CD4-positive, alpha-beta T cell (primary cell): ENCODE data around the gene TEX13A. TPM values are rescaled to one million over a fixed set of nuclear protein-coding genes. Genes with fewer than 3 reads are reported as not detected.

Experiments used
- ATAC-seq: fragments of 200-7000 bp; cut with Tn5 transposase; one replicate; pipeline ENCODE4 v1.10.0; 2022; ENCODE audit warnings: mild to moderate bottlenecking; ENCODE audit not compliant: poor library complexity
- CTCF ChIA-PET: fragments of 350-600 bp; sonication (Branson Sonifier 250); formaldehyde crosslinking; loops from one replicate; lab custom pipeline; 2021; ENCODE audit warnings: antibody characterized with exemption, inconsistent platforms; lab: Charles Lee
- POLR2A ChIA-PET: fragments of 350-600 bp; sonication (Branson Sonifier 250); formaldehyde crosslinking; loops from one replicate; lab custom pipeline; 2021; ENCODE audit warnings: antibody characterized with exemption, inconsistent platforms; lab: Charles Lee
- DNase-seq, 14 experiments: peaks; one replicate each; pipeline ENCODE4 v3.0.0-alpha.2; 2013 to 2020; ENCODE audit warnings: mixed read lengths in 2 of 14
- H3K27ac ChIP-seq, 2 donors: one replicate each; pipeline versions ENCODE4 v1.5.1 to v1.7.0; 2013; ENCODE audit warnings: low read length in 2 of 2, low read depth in 1 of 2, mild to moderate bottlenecking in 1 of 2
- H3K27me3 ChIP-seq, 2 experiments: 1 replicate in 1 of 2; 2 replicates in 1 of 2; pipeline versions ENCODE4 v1.6.1 to v1.7.0; 2013; ENCODE audit warnings: low read length in 2 of 2, control low read depth in 1 of 2, mild to moderate bottlenecking in 1 of 2, moderate library complexity in 1 of 2; ENCODE audit not compliant: insufficient read depth in 2 of 2, control insufficient read depth in 1 of 2
- H3K36me3 ChIP-seq: one replicate; pipeline ENCODE4 v1.6.1; 2013; ENCODE audit warnings: low read length, control low read depth; ENCODE audit not compliant: insufficient read depth
- H3K4me1 ChIP-seq: one replicate; pipeline ENCODE4 v1.6.1; 2013; ENCODE audit warnings: low read length, control low read depth; ENCODE audit not compliant: insufficient read depth
- H3K4me3 ChIP-seq: one replicate; pipeline ENCODE4 v1.5.1; 2013; ENCODE audit warnings: mild to moderate bottlenecking, low read length, moderate library complexity
- H3K9me3 ChIP-seq, 2 experiments: 1 replicate in 1 of 2; 2 replicates in 1 of 2; pipeline versions ENCODE4 v1.6.1 to v1.7.0; 2013; ENCODE audit warnings: low read length in 2 of 2, mild to moderate bottlenecking in 2 of 2, control low read depth in 1 of 2, moderate library complexity in 1 of 2; ENCODE audit not compliant: control insufficient read depth in 1 of 2, insufficient read depth in 1 of 2
- H3K27ac Mint-ChIP-seq: one replicate; pipeline ENCODE4 v1.8.0; 2020; ENCODE audit warnings: mixed read lengths
- H3K27me3 Mint-ChIP-seq: one replicate; pipeline ENCODE4 v1.8.0; 2021; ENCODE audit warnings: mixed read lengths
- H3K36me3 Mint-ChIP-seq: one replicate; pipeline ENCODE4 v1.8.0; 2021; ENCODE audit warnings: low read depth, mixed read lengths
- H3K4me1 Mint-ChIP-seq: one replicate; pipeline ENCODE4 v1.8.0; 2021; ENCODE audit warnings: low read depth, mixed read lengths
- H3K4me3 Mint-ChIP-seq: one replicate; pipeline ENCODE4 v1.8.0; 2020; ENCODE audit warnings: mild to moderate bottlenecking, mixed read lengths
- H3K9me3 Mint-ChIP-seq: one replicate; pipeline ENCODE4 v1.8.0; 2020; ENCODE audit warnings: mixed read lengths
- intact Hi-C, 2 experiments: fragments of 100-400 bp; cut with DNase I in 1 of 2; cut with micrococcal nuclease in 1 of 2; formaldehyde crosslinking; loops; one replicate each; pipeline versions ENCODE4 v1.15.1 to v1.9.0; 2023 to 2025; cut with DNase I, micrococcal nuclease
- total RNA-seq, 174 experiments: library from RNA in 2 of 174; stranded (reverse) in 2 of 174; gene quantifications; one replicate each; pipeline ENCODE4 v1.2.3 and lab custom pipeline; 2021 to 2026
- TF ChIP-seq, protein P1 (sequence below): fragments of 200-600 bp; IDR thresholded peaks from one replicate; pipeline ENCODE4 v1.8.0; 2022; ENCODE audit warnings: antibody characterized with exemption, mild to moderate bottlenecking

The TEX13A gene
- total RNA-seq, 2 experiments from 2014 or later: not detected

DNA sequence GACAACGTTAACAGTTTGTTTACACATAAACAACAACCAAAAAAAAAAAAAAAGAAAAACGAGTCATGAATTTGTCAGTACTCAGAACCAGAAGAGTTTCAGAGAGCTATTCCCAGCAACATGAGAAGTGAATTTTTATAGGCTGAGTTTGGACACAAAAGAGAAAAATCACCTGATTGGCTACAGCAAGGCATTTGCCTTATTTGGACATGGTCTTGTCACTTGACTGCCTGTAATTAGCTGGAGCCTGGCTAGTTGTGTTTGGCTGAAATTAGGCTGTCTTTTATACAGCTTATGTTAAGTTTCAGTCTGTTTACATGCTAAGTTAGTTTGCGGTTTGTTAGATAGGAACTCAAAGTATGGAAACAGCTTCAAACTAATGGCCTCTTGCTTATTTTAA lies 880 bp upstream of the TEX13A start:
- no peaks in the 10 kb centered on the region for H3K4me1 Mint-ChIP-seq
- H3K9me3 Mint-ChIP-seq: no peaks in the 10 kb centered on the region
- H3K27ac ChIP-seq: no peak overlapping the region
- no peaks in the 10 kb centered on the region for H3K4me1 ChIP-seq
- ChIA-PET CTCF (no interaction called here), POLR2A (no interaction called here)
- H3K4me3 ChIP-seq: no peak overlapping the region
- H3K27me3 ChIP-seq: no peaks in the 10 kb centered on the region
- H3K27me3 Mint-ChIP-seq: no peaks in the 10 kb centered on the region
- H3K9me3 ChIP-seq: peaks cover 0 to 13% of the 10 kb centered on the region in 2 experiments
- H3K36me3 Mint-ChIP-seq: no peaks in the 10 kb centered on the region
- H3K4me3 Mint-ChIP-seq: no peak overlapping the region
- no peak for ATAC-seq
- no peaks in the 10 kb centered on the region for H3K36me3 ChIP-seq
- TF ChIP-seq, protein P1, sequence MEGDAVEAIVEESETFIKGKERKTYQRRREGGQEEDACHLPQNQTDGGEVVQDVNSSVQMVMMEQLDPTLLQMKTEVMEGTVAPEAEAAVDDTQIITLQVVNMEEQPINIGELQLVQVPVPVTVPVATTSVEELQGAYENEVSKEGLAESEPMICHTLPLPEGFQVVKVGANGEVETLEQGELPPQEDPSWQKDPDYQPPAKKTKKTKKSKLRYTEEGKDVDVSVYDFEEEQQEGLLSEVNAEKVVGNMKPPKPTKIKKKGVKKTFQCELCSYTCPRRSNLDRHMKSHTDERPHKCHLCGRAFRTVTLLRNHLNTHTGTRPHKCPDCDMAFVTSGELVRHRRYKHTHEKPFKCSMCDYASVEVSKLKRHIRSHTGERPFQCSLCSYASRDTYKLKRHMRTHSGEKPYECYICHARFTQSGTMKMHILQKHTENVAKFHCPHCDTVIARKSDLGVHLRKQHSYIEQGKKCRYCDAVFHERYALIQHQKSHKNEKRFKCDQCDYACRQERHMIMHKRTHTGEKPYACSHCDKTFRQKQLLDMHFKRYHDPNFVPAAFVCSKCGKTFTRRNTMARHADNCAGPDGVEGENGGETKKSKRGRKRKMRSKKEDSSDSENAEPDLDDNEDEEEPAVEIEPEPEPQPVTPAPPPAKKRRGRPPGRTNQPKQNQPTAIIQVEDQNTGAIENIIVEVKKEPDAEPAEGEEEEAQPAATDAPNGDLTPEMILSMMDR: no peak
- no peak overlapping the region for H3K27ac Mint-ChIP-seq
- no peak for DNase-seq
- intact Hi-C loops: no loop called here

DNA sequence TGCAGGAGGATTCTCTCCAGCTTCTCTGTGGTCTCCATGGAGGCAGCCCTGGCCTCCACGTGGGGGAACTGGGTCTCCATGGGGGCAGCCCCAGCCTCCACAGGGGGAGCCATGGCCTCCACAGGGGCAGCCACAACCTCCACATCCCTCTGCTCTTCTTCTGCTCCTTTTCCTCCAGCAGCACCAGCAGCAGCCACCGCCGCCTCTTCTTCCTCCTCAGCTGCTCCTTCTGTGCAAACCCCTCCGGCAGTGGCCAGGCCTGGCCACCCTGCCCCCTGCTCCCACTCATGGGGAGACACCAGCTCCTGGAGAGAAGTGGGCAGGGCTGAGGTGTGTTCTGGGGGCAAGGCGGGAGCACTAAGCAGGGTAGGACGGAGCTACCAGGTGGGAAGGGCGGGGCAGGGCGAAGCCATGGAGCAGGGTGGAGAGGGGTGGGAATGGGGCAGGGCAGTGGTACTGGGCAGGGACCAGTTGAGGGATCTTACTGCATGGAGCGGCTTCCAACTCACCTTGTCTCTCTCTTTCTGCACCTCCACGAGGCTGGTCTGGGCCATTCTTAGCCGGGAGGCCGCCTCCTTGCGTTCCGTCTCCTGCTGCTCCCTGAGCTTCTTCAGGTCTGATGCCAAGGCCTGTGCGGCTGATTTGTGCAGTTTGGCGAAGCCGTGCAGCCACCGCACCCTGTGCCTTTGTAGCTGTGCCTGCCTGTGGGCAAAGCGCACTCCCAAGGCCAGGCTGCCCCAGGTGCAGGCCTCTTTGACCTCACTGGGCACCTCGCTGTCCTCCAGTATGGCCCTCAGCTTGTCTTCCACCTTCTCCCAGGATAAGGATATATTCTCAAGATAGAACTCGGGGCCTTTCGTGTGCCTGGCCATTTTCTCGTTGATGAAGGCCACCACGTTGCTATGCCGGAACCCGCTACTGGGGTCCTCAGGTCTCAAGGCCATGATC lies 766 bp downstream of the TEX13A start:
- H3K9me3 ChIP-seq: peaks cover 0 to 13% of the 10 kb centered on the region in 2 experiments
- Mint-ChIP-seq H3K4me3 (no peak overlapping the region), H3K9me3 (no peaks in the 10 kb centered on the region), H3K27me3 (no peaks in the 10 kb centered on the region), H3K36me3 (no peaks in the 10 kb centered on the region), H3K4me1 (no peaks in the 10 kb centered on the region), H3K27ac (no peak overlapping the region)
- no peaks in the 10 kb centered on the region for H3K36me3 ChIP-seq
- ATAC-seq (no peak), DNase-seq (no peak)
- H3K27me3 ChIP-seq: no peaks in the 10 kb centered on the region
- POLR2A ChIA-PET: no interaction called here
- H3K27ac ChIP-seq: no peak overlapping the region
- intact Hi-C loops: no loop called here
- TF ChIP-seq, protein P1: no peak
- H3K4me1 ChIP-seq: no peaks in the 10 kb centered on the region
- CTCF ChIA-PET: no interaction called here
- H3K4me3 ChIP-seq: no peak overlapping the region

GRCh38 chrX:105211066-105211575 lies 9.4 kb downstream of the TEX13A start:
- Histone ChIP-seq H3K27me3 (no peaks in the 10 kb centered on the region), H3K27ac (no peak overlapping the region), H3K9me3 (no peaks in the 10 kb centered on the region), H3K4me3 (no peak overlapping the region), H3K4me1 (no peaks in the 10 kb centered on the region), H3K36me3 (no peaks in the 10 kb centered on the region)
- TF ChIP-seq, protein P1: no peak
- Mint-ChIP-seq H3K9me3 (no peaks in the 10 kb centered on the region), H3K27ac (no peak overlapping the region), H3K36me3 (no peaks in the 10 kb centered on the region), H3K27me3 (no peaks in the 10 kb centered on the region), H3K4me1 (no peaks in the 10 kb centered on the region), H3K4me3 (no peak overlapping the region)
- CTCF ChIA-PET: no interaction called here
- POLR2A ChIA-PET: no interaction called here
- intact Hi-C loops: no loop called here
- ATAC-seq (no peak), DNase-seq (no peak)
